Suppressor macrophage treated with lipopolysaccharide for 4 hours (primary cell): ENCODE data around the gene HOXD3.

Experiments
- DNase-seq: peaks from one replicate; pipeline ENCODE4 v3.0.0-alpha.2; 2020

Gene HOXD3

GRCh38 chr2:176156807-176157498 is at the start of gene HOXD3:
HOXD3 (plus strand) TSS chr2:176157307; CDS start chr2:176169115, 11,808 bp downstream.
- no peak for DNase-seq

- no peak for DNase-seq
Observed at GRCh38 chr2:176107731-176108181, 49.4 kb upstream of the HOXD3 start.

- DNase-seq = no peak
Observed at GRCh38 chr2:176109192-176109901, 47.8 kb upstream of the HOXD3 start.

- no peak for DNase-seq
Observed at GRCh38 chr2:176109946-176110345, 47.2 kb upstream of the HOXD3 start.

GRCh38 chr2:176110415-176111308 is 46.4 kb upstream of the HOXD3 start:
- DNase-seq = no peak

GRCh38 chr2:176111309-176111663 is 45.8 kb upstream of the HOXD3 start:
- DNase-seq = peak; percentile 52

- DNase-seq = no peak
Observed at GRCh38 chr2:176111846-176112374, 45.2 kb upstream of the HOXD3 start.

- DNase-seq = no peak
Observed at GRCh38 chr2:176112375-176113302, 44.5 kb upstream of the HOXD3 start.

GRCh38 chr2:176114120-176114929 is 42.8 kb upstream of the HOXD3 start:
- DNase-seq = no peak

GRCh38 chr2:176114930-176115625 is 42.0 kb upstream of the HOXD3 start:
- DNase-seq = no peak

GRCh38 chr2:176115883-176116813 is 41.0 kb upstream of the HOXD3 start, which contains the start of gene HOXD10:
HOXD10 (plus strand) TSS chr2:176116778; CDS start chr2:176116834, 56 bp downstream.
- no peak for DNase-seq

GRCh38 chr2:176117162-176117822 is 39.8 kb upstream of the HOXD3 start:
- no peak for DNase-seq

GRCh38 chr2:176117823-176118371 is 39.2 kb upstream of the HOXD3 start:
- no peak for DNase-seq

- DNase-seq = peak; percentile 35
Observed at GRCh38 chr2:176118601-176119339, 38.3 kb upstream of the HOXD3 start.

GRCh38 chr2:176120364-176121189 is 36.5 kb upstream of the HOXD3 start:
- no peak for DNase-seq
